Neuronal stem cell (in vitro differentiated cells): Measurements from ENCODE around the gene CCDC127.

Source experiments
- DNase-seq: peaks from one replicate; pipeline ENCODE4 v3.0.0-alpha.2; 2013; ENCODE audit warnings: low spot score
- H2AFZ ChIP-seq: one replicate; pipeline ENCODE4 v1.6.1; 2013; ENCODE audit warnings: mild to moderate bottlenecking, low read length, inconsistent platforms
- H2AK5ac ChIP-seq: 2 replicates; pipeline ENCODE4 v1.6.1; 2013; ENCODE audit warnings: low read depth, mild to moderate bottlenecking, inconsistent platforms, low read length, moderate library complexity, mixed read lengths
- H2BK120ac ChIP-seq: 2 replicates; pipeline ENCODE4 v1.6.1; 2013; ENCODE audit warnings: low read depth, mild to moderate bottlenecking, inconsistent platforms, low read length, moderate library complexity, mixed read lengths
- H2BK12ac ChIP-seq: one replicate; pipeline ENCODE4 v1.6.1; 2013; ENCODE audit warnings: low read length, inconsistent platforms
- H2BK15ac ChIP-seq: 2 replicates; pipeline ENCODE4 v1.6.1; 2013; ENCODE audit warnings: mild to moderate bottlenecking, low read length, inconsistent platforms, mixed read lengths
- H2BK5ac ChIP-seq: one replicate; pipeline ENCODE4 v1.6.1; 2013; ENCODE audit warnings: inconsistent platforms, mild to moderate bottlenecking, low read length, moderate library complexity
- H3K14ac ChIP-seq: one replicate; pipeline ENCODE4 v1.6.1; 2013; ENCODE audit warnings: low read length, inconsistent platforms
- H3K18ac ChIP-seq: 2 replicates; pipeline ENCODE4 v1.6.1; 2013; ENCODE audit warnings: low read length, inconsistent platforms
- H3K23ac ChIP-seq: 2 replicates; pipeline ENCODE4 v1.6.1; 2013; ENCODE audit warnings: low read depth, mild to moderate bottlenecking, mixed read lengths, low read length, inconsistent platforms; ENCODE audit not compliant: poor library complexity
- H3K27ac ChIP-seq: replicated peaks from 3 replicates; pipeline ENCODE4 v1.5.1; 2013; ENCODE audit warnings: low read length, inconsistent platforms
- H3K27me3 ChIP-seq, 3 experiments: 2 replicates each; pipeline ENCODE4 v1.6.1; 2013; ENCODE audit warnings: low read length in 3 of 3, mild to moderate bottlenecking in 2 of 3, inconsistent platforms in 1 of 3, low read depth in 1 of 3, mixed read lengths in 1 of 3, moderate library complexity in 1 of 3; ENCODE audit not compliant: control insufficient read depth in 3 of 3, insufficient read depth in 3 of 3
- H3K36me3 ChIP-seq, 2 donors: replicated peaks in 1 of 2; 2 replicates each; pipeline ENCODE4 v1.6.1; 2013; ENCODE audit warnings: low read length in 2 of 2; ENCODE audit not compliant: control insufficient read depth in 2 of 2, insufficient read depth in 2 of 2
- H3K4ac ChIP-seq: 2 replicates; pipeline ENCODE4 v1.6.1; 2013; ENCODE audit warnings: inconsistent platforms, mild to moderate bottlenecking, low read length, moderate library complexity
- H3K4me1 ChIP-seq, 2 donors: 1 replicate in 1 of 2; 2 replicates in 1 of 2; pipeline ENCODE4 v1.6.1; 2013; ENCODE audit warnings: low read length in 2 of 2, low read depth in 1 of 2; ENCODE audit not compliant: control insufficient read depth in 2 of 2, insufficient read depth in 1 of 2
- H3K4me2 ChIP-seq: one replicate; pipeline ENCODE4 v1.6.1; 2013; ENCODE audit warnings: mild to moderate bottlenecking, low read length, inconsistent platforms; ENCODE audit not compliant: insufficient read depth, poor library complexity, severe bottlenecking
- H3K4me3 ChIP-seq, 2 donors: 2 replicates each; pipeline ENCODE4 v1.5.1; 2013; ENCODE audit warnings: low read length in 2 of 2, mild to moderate bottlenecking in 2 of 2, inconsistent platforms in 1 of 2, moderate library complexity in 1 of 2
- H3K79me1 ChIP-seq: one replicate; pipeline ENCODE4 v1.6.1; 2013; ENCODE audit warnings: low read depth, mild to moderate bottlenecking, inconsistent platforms, low read length, moderate library complexity
- H3K9ac ChIP-seq: one replicate; pipeline ENCODE4 v1.6.1; 2013; ENCODE audit warnings: mild to moderate bottlenecking, low read depth, low read length, inconsistent platforms; ENCODE audit not compliant: poor library complexity
- H3K9me3 ChIP-seq, 2 donors: replicated peaks in 1 of 2; 2 replicates each; pipeline versions ENCODE3 to v1.6.1; 2013; ENCODE audit warnings: low read length in 2 of 2, mild to moderate bottlenecking in 2 of 2, inconsistent platforms in 1 of 2, low read depth in 1 of 2, mixed read lengths in 1 of 2, moderate library complexity in 1 of 2; ENCODE audit not compliant: control insufficient read depth in 2 of 2, insufficient read depth in 1 of 2
- H4K8ac ChIP-seq: one replicate; pipeline ENCODE4 v1.6.1; 2013; ENCODE audit warnings: low read depth, mild to moderate bottlenecking, inconsistent platforms, low read length, moderate library complexity
- H4K91ac ChIP-seq: one replicate; pipeline ENCODE4 v1.6.1; 2013; ENCODE audit warnings: low read length, low read depth, mild to moderate bottlenecking, inconsistent platforms; ENCODE audit not compliant: poor library complexity
- WGBS, 2 donors: extraction: QIAGEN DNeasy Blood & Tissue Kit; methylation state at CpG; one replicate each; pipeline ENCODE4 v1.1.7; 2013; ENCODE audit warnings: missing lambda C conversion rate in 2 of 2, mixed read lengths in 1 of 2; ENCODE audit not compliant: insufficient read length in 2 of 2, insufficient replicate concordance in 1 of 2; ENCODE audit errors: extremely low coverage in 2 of 2; 5-methylcytosine and 5-hydroxymethylcytosine counted together

CCDC127 gene

DNA sequence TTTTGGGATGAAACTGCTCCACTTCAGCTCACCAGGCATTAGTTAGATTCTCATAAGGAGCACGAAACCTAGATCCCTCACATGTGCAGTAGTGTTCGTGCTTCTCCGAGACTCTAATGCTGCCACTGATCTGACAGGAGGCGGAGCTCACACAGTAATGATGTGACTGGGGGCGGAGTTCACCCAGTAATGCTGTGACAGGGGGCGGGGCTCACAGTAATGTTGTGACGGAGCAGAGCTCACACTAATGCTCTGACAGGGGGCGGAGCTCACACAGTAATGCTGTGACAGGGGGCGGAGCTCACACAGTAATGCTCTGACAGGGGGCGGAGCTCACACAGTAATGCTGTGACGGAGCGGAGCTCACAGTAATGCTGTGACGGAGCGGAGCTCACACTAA is 53.7 kb downstream of the CCDC127 start:
- no peak overlapping the region for H3K4me2 ChIP-seq
- H2AFZ ChIP-seq = no peak overlapping the region
- no peak overlapping the region for H2AK5ac ChIP-seq
- no CpG with 5 or more reads among the region's 14 CpGs for WGBS, 2 donors
- H2BK5ac ChIP-seq = no peak overlapping the region
- H2BK120ac ChIP-seq = no peak overlapping the region
- no peaks in the 10 kb centered on the region for H3K27me3 ChIP-seq
- peaks cover 0 to 3% of the 10 kb centered on the region in 2 donors for H3K9me3 ChIP-seq
- H3K36me3 ChIP-seq = peaks cover 3 to 33% of the 10 kb centered on the region in 2 donors
- H3K23ac ChIP-seq = no peak overlapping the region
- no peak overlapping the region for H4K91ac ChIP-seq
- H3K4me3 ChIP-seq = no peak overlapping the region
- no peak overlapping the region for H3K14ac ChIP-seq
- H3K79me1 ChIP-seq = no peaks in the 10 kb centered on the region
- no peak for DNase-seq
- H2BK15ac ChIP-seq = no peak overlapping the region
- no peak overlapping the region for H3K9ac ChIP-seq
- H4K8ac ChIP-seq = peak overlapping the region; percentile 76
- H2BK12ac ChIP-seq = no peak overlapping the region
- no peak overlapping the region for H3K4ac ChIP-seq
- peaks cover 2 to 16% of the 10 kb centered on the region in 2 donors for H3K4me1 ChIP-seq
- H3K27ac ChIP-seq = peak overlapping the region; percentile 49
- H3K18ac ChIP-seq = no peak overlapping the region

GRCh38 chr5:163841-164240 is 54.1 kb downstream of the CCDC127 start:
- Histone ChIP-seq H4K91ac (no peak overlapping the region), H2BK15ac (no peak overlapping the region), H3K79me1 (no peaks in the 10 kb centered on the region), H3K4me1 (peaks cover 2 to 12% of the 10 kb centered on the region in 2 donors), H2BK120ac (no peak overlapping the region), H4K8ac (no peak overlapping the region), H2AFZ (no peak overlapping the region), H3K9me3 (peaks cover 0 to 3% of the 10 kb centered on the region in 2 donors), H3K18ac (no peak overlapping the region), H3K27ac (peak overlapping the region; percentile 49), H2AK5ac (no peak overlapping the region), H2BK5ac (no peak overlapping the region), H3K27me3 (no peaks in the 10 kb centered on the region), H2BK12ac (no peak overlapping the region), H3K4me2 (no peak overlapping the region), H3K4ac (no peak overlapping the region), H3K4me3 (no peak overlapping the region), H3K36me3 (peaks cover 5 to 32% of the 10 kb centered on the region in 2 donors), H3K9ac (no peak overlapping the region), H3K14ac (no peak overlapping the region), H3K23ac (peak overlapping the region; percentile 69)
- DNase-seq = no peak
- WGBS, 2 donors = no CpG with 5 or more reads among the region's 13 CpGs

DNA sequence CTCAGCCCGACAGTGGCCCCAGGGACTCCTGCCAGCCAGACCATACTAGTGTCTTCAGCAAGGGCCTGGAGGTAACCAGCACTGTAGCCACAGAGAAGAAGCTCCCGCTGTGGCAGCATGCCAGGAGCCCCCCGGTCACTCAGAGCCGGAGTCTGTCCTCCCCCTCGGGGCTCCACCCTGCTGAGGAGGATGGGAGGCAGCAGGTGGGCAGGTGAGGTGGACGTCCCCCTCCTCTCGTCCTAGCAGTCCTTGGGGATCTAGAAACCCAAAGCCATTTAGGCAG is 54.7 kb downstream of the CCDC127 start:
- Histone ChIP-seq H2BK12ac (no peak overlapping the region), H2AFZ (no peak overlapping the region), H3K14ac (no peak overlapping the region), H3K4me1 (peaks cover 2 to 12% of the 10 kb centered on the region in 2 donors), H4K8ac (no peak overlapping the region), H3K36me3 (peaks cover 6 to 35% of the 10 kb centered on the region in 2 donors), H3K9me3 (peaks cover 0 to 3% of the 10 kb centered on the region in 2 donors), H2BK5ac (no peak overlapping the region), H2BK15ac (no peak overlapping the region), H3K9ac (no peak overlapping the region), H3K4me3 (no peak overlapping the region), H3K79me1 (no peaks in the 10 kb centered on the region), H4K91ac (no peak overlapping the region), H2BK120ac (no peak overlapping the region), H3K27me3 (no peaks in the 10 kb centered on the region), H3K27ac (no peak overlapping the region), H3K23ac (no peak overlapping the region), H2AK5ac (no peak overlapping the region), H3K18ac (no peak overlapping the region), H3K4ac (no peak overlapping the region), H3K4me2 (no peak overlapping the region)
- no peak for DNase-seq
- WGBS, 2 donors = no CpG with 5 or more reads among the region's 7 CpGs

DNA sequence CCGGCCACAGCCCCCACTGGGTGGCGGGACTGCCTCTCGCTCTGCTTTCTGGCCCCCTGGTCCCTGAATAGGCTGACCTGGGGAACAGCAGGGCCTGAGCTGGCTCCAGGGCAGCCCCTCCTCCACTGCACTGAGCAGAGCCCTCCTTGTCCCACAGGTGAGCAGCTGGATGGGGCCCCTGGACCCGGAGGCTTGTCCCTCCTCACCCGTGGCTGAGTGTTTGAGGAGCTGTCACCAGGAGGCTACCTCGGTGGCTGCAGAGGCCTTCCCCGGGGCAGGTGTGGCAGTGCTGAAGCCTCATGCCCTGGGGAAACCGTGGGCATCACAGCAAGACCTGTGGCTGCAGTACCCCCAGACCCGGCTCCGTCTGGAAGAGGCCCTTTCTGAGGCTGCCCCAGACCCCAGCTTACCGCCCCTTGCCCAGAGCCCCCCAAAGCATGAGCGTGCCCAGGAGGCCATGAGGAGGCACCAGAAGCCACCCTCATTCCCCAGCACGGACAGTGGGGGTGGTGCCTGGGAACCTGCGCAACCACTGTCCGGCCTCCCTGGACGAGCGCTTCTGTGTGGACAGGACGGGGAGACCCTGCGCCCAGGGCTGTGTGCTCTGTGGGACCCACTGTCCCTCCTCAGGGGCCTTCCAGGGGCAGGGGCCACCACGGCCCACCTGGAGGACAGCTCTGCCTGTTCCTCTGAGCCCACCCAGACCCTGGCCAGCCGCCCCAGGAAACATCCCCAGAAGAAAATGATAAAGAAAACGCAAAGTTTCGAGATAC is 55.2 kb downstream of the CCDC127 start:
- H3K18ac ChIP-seq = peak overlapping the region; percentile 27
- H3K9ac ChIP-seq = no peak overlapping the region
- no peaks in the 10 kb centered on the region for H3K79me1 ChIP-seq
- peaks cover 2 to 7% of the 10 kb centered on the region in 2 donors for H3K4me1 ChIP-seq
- no peak overlapping the region for H3K14ac ChIP-seq
- H3K36me3 ChIP-seq = peaks cover 6 to 37% of the 10 kb centered on the region in 2 donors
- H3K4me2 ChIP-seq = no peak overlapping the region
- no peak overlapping the region for H4K91ac ChIP-seq
- peak overlapping the region; percentile 76 for H3K23ac ChIP-seq
- no CpG with 5 or more reads among the region's 23 CpGs for WGBS, 2 donors
- no peak overlapping the region for H2BK120ac ChIP-seq
- no peak for DNase-seq
- no peak overlapping the region for H2AFZ ChIP-seq
- H3K9me3 ChIP-seq = peaks cover 0 to 3% of the 10 kb centered on the region in 2 donors
- H2BK12ac ChIP-seq = peak overlapping the region; percentile 42
- H2AK5ac ChIP-seq = no peak overlapping the region
- peak overlapping the region; percentile 48 for H4K8ac ChIP-seq
- no peak overlapping the region for H3K4ac ChIP-seq
- H3K4me3 ChIP-seq = no peak overlapping the region
- H2BK5ac ChIP-seq = no peak overlapping the region
- H3K27ac ChIP-seq = no peak overlapping the region
- H2BK15ac ChIP-seq = no peak overlapping the region
- H3K27me3 ChIP-seq = no peaks in the 10 kb centered on the region
